Measurements from ENCODE around the gene SPTA1.

The SPTA1 gene

GRCh38 chr1:158681606-158682005 is 4.9 kb downstream of the SPTA1 start:
- DNase-seq: no peak

GRCh38 chr1:158679289-158679688 is 7.2 kb downstream of the SPTA1 start:
- no peak for DNase-seq

DNA sequence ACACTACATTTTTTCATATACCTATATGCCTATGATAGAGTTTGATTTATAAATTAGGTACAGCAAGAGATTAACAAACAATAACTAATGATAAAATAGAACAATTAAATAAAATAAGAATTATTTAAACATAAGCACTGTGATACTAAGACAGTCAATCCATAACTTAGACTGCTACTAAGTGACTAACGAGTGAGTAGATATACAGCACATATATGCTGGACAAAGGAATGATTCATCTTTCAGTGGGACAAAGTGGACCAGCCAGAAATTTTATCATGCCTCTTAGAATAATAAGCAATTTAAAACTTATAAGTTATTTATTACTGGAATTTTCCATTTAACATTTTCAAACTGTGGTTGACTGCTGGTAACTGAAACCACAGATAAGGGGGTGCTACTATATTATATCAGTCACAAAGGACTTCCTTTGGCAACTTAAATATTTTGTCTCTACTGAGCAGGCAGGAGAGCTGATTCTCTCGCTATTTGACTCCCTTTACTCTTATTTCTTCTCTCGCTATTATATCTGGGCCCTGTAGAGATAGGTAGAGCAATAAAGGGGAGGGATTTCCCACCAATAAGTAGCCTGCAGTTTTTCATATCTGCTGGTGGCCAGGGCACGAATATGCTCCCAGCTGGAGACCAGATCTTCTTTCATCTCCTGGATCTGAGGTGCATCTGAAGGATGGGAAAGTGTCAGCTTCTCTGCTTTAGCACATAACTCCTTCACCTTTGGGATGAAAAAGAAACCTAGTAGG is 10.8 kb downstream of the SPTA1 start:
- no peak for DNase-seq

GRCh38 chr1:158674302-158674701 is 12.2 kb downstream of the SPTA1 start:
- no peak for DNase-seq

DNA sequence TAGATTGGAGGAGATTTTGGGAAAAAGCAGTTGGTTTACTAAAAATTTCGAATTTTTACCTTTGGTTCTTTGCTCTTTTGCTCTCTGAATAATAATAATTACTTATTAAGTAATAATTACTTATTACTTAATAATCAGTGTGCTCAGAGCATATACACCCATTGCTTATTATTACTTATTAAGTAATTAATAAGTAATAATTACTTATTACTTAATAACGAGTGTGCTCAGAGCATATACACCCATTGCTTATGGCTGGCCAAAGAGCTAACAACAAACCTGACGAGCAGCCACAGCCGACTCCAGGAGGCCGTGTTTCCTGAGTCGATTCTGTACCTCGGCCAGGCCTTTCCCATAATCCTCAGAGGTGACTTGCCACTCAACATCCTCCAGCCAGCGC is 20.5 kb downstream of the SPTA1 start:
- DNase-seq: no peak

GRCh38 chr1:158654571-158654970 is 31.9 kb downstream of the SPTA1 start:
- no peak for DNase-seq

DNA sequence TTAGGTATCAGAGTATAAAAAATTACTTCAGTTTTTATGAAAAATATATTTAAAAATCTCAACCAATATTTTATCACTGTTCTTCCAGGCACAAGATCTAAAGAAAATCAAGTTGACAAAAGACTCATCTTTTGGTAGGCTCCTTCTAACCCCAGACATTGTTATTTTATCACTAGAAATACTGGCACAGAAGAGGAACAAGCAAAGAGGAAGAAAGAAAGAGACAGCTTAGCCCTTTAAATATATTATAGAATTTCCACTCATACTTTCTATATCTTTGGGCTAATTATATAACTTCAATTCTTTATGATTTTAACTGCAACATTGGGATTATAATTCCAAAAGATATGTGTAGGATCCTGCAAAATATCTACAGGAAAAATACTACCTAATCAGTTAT is 32.4 kb downstream of the SPTA1 start:
- DNase-seq: no peak

GRCh38 chr1:158652721-158653334 is 33.7 kb downstream of the SPTA1 start:
- no peak for DNase-seq

DNA sequence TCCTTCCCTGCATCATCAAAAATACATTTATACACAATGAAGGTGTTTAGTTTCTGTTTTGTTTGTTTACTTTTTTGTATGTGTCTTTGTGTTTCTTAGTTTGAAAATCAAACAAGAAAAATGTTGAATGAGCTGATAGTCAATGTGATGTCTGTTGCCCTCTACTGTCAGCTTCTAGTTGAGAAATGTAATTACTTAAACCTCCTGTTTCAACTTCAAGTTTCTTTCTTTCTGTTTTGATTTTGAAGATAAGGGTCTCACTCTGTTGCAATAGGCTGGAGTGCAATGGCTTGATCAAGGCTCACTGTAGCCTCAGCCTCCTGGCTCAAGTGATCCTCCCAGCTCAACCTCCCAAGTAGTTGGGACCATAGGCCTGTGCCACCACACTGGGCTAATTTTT is 37.5 kb downstream of the SPTA1 start:
- DNase-seq: no peak

GRCh38 chr1:158646465-158646864 is 40.0 kb downstream of the SPTA1 start:
- DNase-seq: no peak

GRCh38 chr1:158644449-158644848 is 42.1 kb downstream of the SPTA1 start:
- no peak for DNase-seq

- no peak for DNase-seq
Measured at GRCh38 chr1:158638904-158639303, 47.6 kb downstream of the SPTA1 start.

DNA sequence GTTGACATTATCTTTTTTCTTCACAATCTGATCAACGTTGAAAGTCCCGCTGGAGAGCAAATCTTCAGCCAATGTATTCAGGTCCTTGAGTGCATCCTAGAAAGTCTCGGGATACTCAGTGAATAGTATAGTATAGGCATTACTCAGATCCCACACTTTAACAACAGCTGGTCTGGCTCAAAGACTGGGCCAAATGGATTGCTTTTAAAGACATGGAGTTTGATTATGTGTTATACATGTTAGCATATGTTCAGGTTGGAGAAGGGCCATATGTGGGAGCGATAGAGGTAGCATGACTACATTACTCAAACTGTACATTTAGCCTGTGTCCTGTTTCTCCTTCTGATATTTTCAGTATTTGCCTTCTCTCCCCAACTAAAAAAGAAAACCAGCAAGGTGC is 48.4 kb downstream of the SPTA1 start:
- no peak for DNase-seq

DNA sequence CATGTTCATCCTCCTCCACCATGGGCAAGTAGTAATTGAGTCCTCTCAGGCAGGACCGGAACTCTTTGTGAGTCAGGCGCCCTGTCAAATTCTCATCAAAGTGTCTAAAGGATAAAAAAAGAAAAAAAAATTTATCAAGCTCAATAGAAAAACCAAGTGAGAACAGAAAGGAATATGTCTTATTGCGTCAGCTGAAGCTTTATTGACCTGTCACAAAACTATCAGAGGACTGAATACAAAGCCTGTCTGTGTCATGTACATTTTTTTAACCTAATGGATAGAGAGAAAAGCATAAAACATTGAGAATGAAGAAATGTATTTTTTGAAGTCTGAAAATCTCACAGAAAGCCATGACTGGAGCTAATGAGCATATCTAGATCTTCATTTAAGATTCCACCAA is 72.8 kb downstream of the SPTA1 start:
- no peak for DNase-seq

GRCh38 chr1:158611916-158612315 is 74.6 kb downstream of the SPTA1 start:
- DNase-seq: no peak

DNA sequence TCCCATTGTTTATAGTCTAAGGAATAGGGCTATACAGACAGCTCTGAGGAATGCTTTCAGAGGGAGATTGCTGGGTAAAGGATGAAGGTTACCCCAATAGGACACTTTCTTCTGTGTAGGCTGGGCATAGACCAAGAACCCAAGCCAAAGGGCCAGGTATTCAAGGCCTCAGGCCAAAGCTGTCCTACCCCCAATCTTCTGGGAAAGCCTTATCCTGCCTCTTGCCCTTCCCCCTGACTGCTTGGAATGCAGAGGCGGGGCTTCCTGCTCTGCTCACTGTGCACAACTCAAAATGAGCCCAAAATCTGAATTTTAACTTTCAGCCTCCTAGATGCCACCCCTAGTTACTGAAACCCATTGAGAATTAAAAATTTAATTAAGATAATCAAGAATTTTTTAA is 79.2 kb downstream of the SPTA1 start:
- DNase-seq: no peak

GRCh38 chr1:158604968-158605367 is 81.5 kb downstream of the SPTA1 start, which contains the start of gene OR10Z1:
OR10Z1 (plus strand) TSS chr1:158605268; CDS start chr1:158606439, 1,171 bp downstream.
- no peak for DNase-seq

GRCh38 chr1:158600735-158601134 is 85.8 kb downstream of the SPTA1 start:
- DNase-seq: no peak

DNA sequence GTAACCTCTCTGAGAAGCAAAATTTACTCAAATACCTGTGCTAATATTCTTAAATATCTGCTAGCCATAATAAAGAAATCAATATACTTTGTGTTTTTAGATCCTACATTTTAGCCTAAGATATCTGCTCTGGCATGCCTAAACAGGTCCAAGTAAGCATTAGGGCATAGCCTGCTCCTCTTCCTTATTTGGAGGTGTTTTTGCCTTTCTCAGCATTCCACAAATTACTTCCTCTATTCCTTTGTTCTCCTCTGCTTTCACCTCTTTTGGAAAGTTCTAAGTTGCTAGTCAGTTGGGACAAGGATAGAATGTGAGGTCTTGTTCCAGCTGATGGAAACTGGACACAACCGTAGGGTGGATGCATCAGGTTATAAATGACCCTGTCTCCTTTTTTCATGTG is 99.6 kb downstream of the SPTA1 start:
- DNase-seq: no peak

- no peak for DNase-seq
Measured at GRCh38 chr1:158583962-158584361, 102.6 kb downstream of the SPTA1 start.

DNA sequence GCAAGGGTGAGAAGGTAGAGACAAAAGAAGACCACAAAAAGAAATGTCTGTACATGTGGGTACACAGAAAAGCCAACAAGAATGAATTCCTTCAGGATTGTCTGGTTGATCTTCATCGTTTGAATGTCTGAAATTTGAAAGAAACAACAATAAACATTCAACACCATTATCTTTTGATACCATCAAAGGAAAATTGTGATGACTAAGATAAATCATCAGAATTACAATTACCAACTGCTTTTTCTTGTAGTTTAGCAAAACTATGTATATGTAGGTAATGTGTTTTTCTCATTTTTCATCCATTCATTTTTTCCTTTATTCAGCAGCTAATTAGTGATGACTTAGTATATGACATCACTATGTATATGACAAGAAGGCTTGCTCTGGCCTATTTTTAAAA is 106.8 kb downstream of the SPTA1 start, which contains the start of gene OR10X1:
Gene OR10X1 (minus strand): TSS at position 167 of the 400 bp plus-strand sequence. CDS start 0 bp downstream, at position 167.
- no peak for DNase-seq

- no peak for DNase-seq
Measured at GRCh38 chr1:158577561-158577960, 109.0 kb downstream of the SPTA1 start.

DNA sequence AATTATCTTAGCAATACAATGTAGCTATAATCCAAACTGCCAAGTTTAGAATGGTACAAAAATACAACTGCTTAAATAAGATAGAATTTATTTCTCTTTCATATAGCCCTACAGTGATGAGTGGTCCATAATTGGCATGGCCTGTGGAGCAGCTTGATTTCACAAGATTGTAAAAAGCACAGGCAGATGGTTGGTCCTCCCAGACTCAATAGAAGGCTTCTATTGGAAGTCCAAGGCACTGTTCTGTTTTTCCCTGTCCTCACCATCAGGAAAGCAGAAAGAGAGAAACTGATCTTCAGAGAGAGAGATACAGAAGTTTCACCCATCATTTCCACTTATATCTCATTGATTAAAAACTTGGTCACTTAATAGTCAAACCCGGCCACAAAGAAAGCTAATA is 114.3 kb downstream of the SPTA1 start:
- no peak for DNase-seq

DNA sequence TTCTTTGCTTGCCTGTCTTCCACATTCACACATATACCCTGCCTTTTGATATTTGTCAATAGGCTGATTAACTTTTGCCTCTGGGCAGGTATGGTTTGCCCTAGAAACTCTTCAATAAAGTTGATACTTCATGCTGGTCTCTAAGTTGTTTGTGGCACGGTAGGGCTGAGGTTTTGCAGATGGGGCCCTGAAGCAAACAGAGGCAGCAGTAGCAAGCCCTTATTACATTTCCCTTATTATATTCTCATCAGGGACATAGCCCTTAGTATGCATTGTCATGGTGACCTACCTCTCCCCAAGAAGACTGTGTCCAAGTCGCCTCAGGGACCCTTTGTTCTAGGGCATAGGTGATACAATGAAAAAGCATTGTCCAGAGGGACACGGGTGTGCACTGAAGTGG is 116.0 kb downstream of the SPTA1 start, which contains the start of gene OR6P1:
Gene OR6P1 (minus strand): TSS at position 101 of the 400 bp plus-strand sequence. CDS start 6,976 bp downstream, outside the sequence.
- DNase-seq: no peak
